ENCODE measurements around the gene DDOST. TPM values are rescaled to one million over a fixed set of nuclear protein-coding genes. Genes with fewer than 3 reads are reported as not detected.

The DDOST gene
- total RNA-seq, 2 experiments from 2014 or later: 140 to 159 TPM

- no peak overlapping the region for H3K4me3 Mint-ChIP-seq
- peaks cover 43% of the 10 kb centered on the region for H3K36me3 Mint-ChIP-seq (ENCODE audit: low read depth)
- no peak for TF ChIP-seq CTCF (IDR thresholded peaks at IDR 0.05)
- H3K27ac Mint-ChIP-seq: no peak overlapping the region
- no peak for DNase-seq
- H3K4me1 Mint-ChIP-seq (ENCODE audit: low read depth): no peaks in the 10 kb centered on the region
- ChIA-PET POLR2A (interaction anchor here (3.8 kb wide), 1 partner anchor 10 kb away, joined by 19 read pairs; no protein-coding TSS in a partner anchor), CTCF (interaction anchor here (1.1 to 1.6 kb wide), 3 partner anchors 15 to 75 kb away, joined by 3 read pairs; no protein-coding TSS in a partner anchor)
- H3K27me3 Mint-ChIP-seq: no peaks in the 10 kb centered on the region
- no peaks in the 10 kb centered on the region for H3K9me3 Mint-ChIP-seq
- intact Hi-C loops (cut with micrococcal nuclease): no loop called here
- no peak for ATAC-seq
Measured at GRCh38 chr1:20648946-20649345, 12.2 kb downstream of the DDOST start.

GRCh38 chr1:20648438-20648837, 12.7 kb downstream of the DDOST start:
- intact Hi-C loops (cut with micrococcal nuclease): no loop called here
- no peak overlapping the region for H3K4me3 Mint-ChIP-seq

GRCh38 chr1:20645414-20645813, 15.8 kb downstream of the DDOST start:
- intact Hi-C loops (cut with micrococcal nuclease): no loop called here
- peaks cover 14% of the 10 kb centered on the region for H3K36me3 Mint-ChIP-seq (ENCODE audit: low read depth)
- H3K27me3 Mint-ChIP-seq: no peaks in the 10 kb centered on the region
- no peaks in the 10 kb centered on the region for H3K4me1 Mint-ChIP-seq (ENCODE audit: low read depth)
- ChIA-PET POLR2A (interaction anchor here (0.6 to 0.9 kb wide), 3 partner anchors 14 to 206 kb away, joined by 3 read pairs; no protein-coding TSS in a partner anchor), CTCF (interaction anchor here (0.7 to 2.1 kb wide), 4 partner anchors 12 to 123 kb away, joined by 3 to 5 read pairs (median 4); no protein-coding TSS in a partner anchor)
- no peak for TF ChIP-seq CTCF (IDR thresholded peaks at IDR 0.05)
- DNase-seq: no peak
- no peak overlapping the region for H3K4me3 Mint-ChIP-seq
- no peak for ATAC-seq
- no peak overlapping the region for H3K27ac Mint-ChIP-seq
- H3K9me3 Mint-ChIP-seq: no peaks in the 10 kb centered on the region

More at GRCh38 chr1:20648438-20648837, 12.7 kb downstream of the DDOST start:
- ChIA-PET CTCF (interaction anchor here (1.1 kb wide), 2 partner anchors 14 to 75 kb away, joined by 3 read pairs; no protein-coding TSS in a partner anchor), POLR2A (interaction anchor here (1.1 to 3.8 kb wide), 3 partner anchors 10 to 14 kb away, joined by 3 to 19 read pairs (median 6); no protein-coding TSS in a partner anchor)
- no peaks in the 10 kb centered on the region for H3K9me3 Mint-ChIP-seq
- ATAC-seq (no peak), DNase-seq (no peak)
- no peaks in the 10 kb centered on the region for H3K4me1 Mint-ChIP-seq (ENCODE audit: low read depth)
- H3K27ac Mint-ChIP-seq: no peak overlapping the region
- H3K36me3 Mint-ChIP-seq (ENCODE audit: low read depth): peaks cover 38% of the 10 kb centered on the region
- TF ChIP-seq CTCF (IDR thresholded peaks at IDR 0.05): no peak
- no peaks in the 10 kb centered on the region for H3K27me3 Mint-ChIP-seq

- ATAC-seq (no peak), DNase-seq (no peak)
- Mint-ChIP-seq H3K4me3 (no peak overlapping the region), H3K27ac (no peak overlapping the region), H3K4me1 (ENCODE audit: low read depth) (no peaks in the 10 kb centered on the region), H3K36me3 (ENCODE audit: low read depth) (peaks cover 7% of the 10 kb centered on the region), H3K27me3 (no peaks in the 10 kb centered on the region), H3K9me3 (no peaks in the 10 kb centered on the region)
- ChIA-PET POLR2A (no interaction called here), CTCF (no interaction called here)
- intact Hi-C loops (cut with micrococcal nuclease): loop anchor here (5.0 kb wide), 1 partner anchor 122 kb away; no protein-coding TSS in a partner anchor
- TF ChIP-seq CTCF (IDR thresholded peaks at IDR 0.05): no peak
Measured at GRCh38 chr1:20644416-20644815, 16.8 kb downstream of the DDOST start.

GRCh38 chr1:20643080-20643479, 18.1 kb downstream of the DDOST start:
- ATAC-seq: no peak
- no peaks in the 10 kb centered on the region for H3K36me3 Mint-ChIP-seq (ENCODE audit: low read depth)
- CTCF ChIA-PET: interaction anchor here (0.9 to 1.2 kb wide), 2 partner anchors 9 to 53 kb away, joined by 3 to 4 read pairs; no protein-coding TSS in a partner anchor
- no peaks in the 10 kb centered on the region for H3K27me3 Mint-ChIP-seq
- no peaks in the 10 kb centered on the region for H3K4me1 Mint-ChIP-seq (ENCODE audit: low read depth)
- H3K27ac Mint-ChIP-seq: no peak overlapping the region
- TF ChIP-seq CTCF (IDR thresholded peaks at IDR 0.05): no peak
- no peaks in the 10 kb centered on the region for H3K9me3 Mint-ChIP-seq
- intact Hi-C loops (cut with micrococcal nuclease): loop anchor here (5.0 kb wide), 1 partner anchor 121 kb away; no protein-coding TSS in a partner anchor
- POLR2A ChIA-PET: interaction anchor here (1.2 kb wide), 1 partner anchor 17 kb away, joined by 5 read pairs; the partner anchor contains the start of gene DDOST
- no peak for DNase-seq
- no peak overlapping the region for H3K4me3 Mint-ChIP-seq
